DOHH2 (cell line): ENCODE results near the gene CFAP43.

Source experiments
- H3F3A ChIP-seq: fragments of 200-600 bp; sonication (generic), shearing (Covaris generic); 2 replicates; pipeline ENCODE4 v1.6.0; 2016; ENCODE audit warnings: antibody characterized with exemption, mild to moderate bottlenecking; ENCODE audit not compliant: control insufficient read depth, insufficient read depth
- H3K27ac ChIP-seq: fragments of 200-600 bp; sonication (generic); 2 replicates; pipeline ENCODE4 v1.5.1; 2014; ENCODE audit warnings: low read depth, mild to moderate bottlenecking, low read length, moderate library complexity
- H3K27me3 ChIP-seq: fragments of 200-600 bp; sonication (generic); 2 replicates; pipeline ENCODE4 v1.6.1; 2014; ENCODE audit warnings: mild to moderate bottlenecking, low read length, mixed read lengths; ENCODE audit not compliant: control insufficient read depth
- H3K36me3 ChIP-seq: fragments of 200-600 bp; sonication (generic); 2 replicates; pipeline ENCODE4 v1.6.1; 2014; ENCODE audit warnings: mild to moderate bottlenecking, low read length, moderate library complexity, mixed read lengths; ENCODE audit not compliant: control insufficient read depth
- H3K4me1 ChIP-seq: fragments of 200-600 bp; sonication (generic); 2 replicates; pipeline ENCODE4 v1.6.1; 2014; ENCODE audit warnings: mild to moderate bottlenecking, low read length, mixed read lengths; ENCODE audit not compliant: control insufficient read depth
- H3K4me2 ChIP-seq: fragments of 200-600 bp; sonication (generic); 2 replicates; pipeline ENCODE4 v1.6.0; 2014; ENCODE audit warnings: mild to moderate bottlenecking, low read length, moderate library complexity
- H3K4me3 ChIP-seq: fragments of 200-600 bp; sonication (generic); 2 replicates; pipeline ENCODE4 v1.5.1; 2014; ENCODE audit warnings: mild to moderate bottlenecking, low read length, mixed read lengths
- H3K79me2 ChIP-seq: fragments of 200-600 bp; sonication (generic); 2 replicates; pipeline ENCODE4 v1.6.1; 2014; ENCODE audit warnings: mild to moderate bottlenecking, low read length, mixed read lengths; ENCODE audit not compliant: control insufficient read depth
- H3K9me2 ChIP-seq: fragments of 200-600 bp; sonication (generic); replicated peaks from 2 replicates; pipeline ENCODE4 v1.6.1; 2014; ENCODE audit warnings: mild to moderate bottlenecking, low read length, mixed read lengths; ENCODE audit not compliant: control insufficient read depth
- H3K9me3 ChIP-seq: fragments of 200-600 bp; sonication (generic); 2 replicates; pipeline ENCODE4 v1.6.1; 2014; ENCODE audit warnings: antibody characterized with exemption, low read length, mixed read lengths; ENCODE audit not compliant: control insufficient read depth, insufficient read depth
- H4K20me1 ChIP-seq: fragments of 200-600 bp; sonication (generic); 2 replicates; pipeline ENCODE4 v1.6.0; 2014; ENCODE audit warnings: low read depth, mild to moderate bottlenecking, antibody characterized with exemption, low read length, moderate library complexity; ENCODE audit not compliant: control insufficient read depth, insufficient read depth
- CTCF ChIP-seq: fragments of 200-600 bp; sonication (generic); IDR thresholded peaks from one replicate; pipeline ENCODE4 v1.5.1; 2014; ENCODE audit warnings: antibody characterized with exemption, mild to moderate bottlenecking, low read depth, low read length; ENCODE audit not compliant: poor library complexity, severe bottlenecking
- EZH2phosphoT487 ChIP-seq: fragments of 200-600 bp; sonication (generic); IDR thresholded peaks from 2 replicates; pipeline ENCODE4 v1.6.1; 2017; ENCODE audit warnings: borderline replicate concordance, mild to moderate bottlenecking, antibody characterized with exemption, low read length, moderate library complexity, mixed read lengths

The CFAP43 gene

GRCh38 chr10:104142081-104142480, 90.1 kb downstream of the CFAP43 start:
- H3K4me2 ChIP-seq, result no peak overlapping the region
- no peaks in the 10 kb centered on the region for H3K9me2 ChIP-seq
- TF ChIP-seq CTCF, result no peak
- no peak for TF ChIP-seq EZH2phosphoT487
- no peaks in the 10 kb centered on the region for H3F3A ChIP-seq
- H3K4me1 ChIP-seq, result peaks cover 7% of the 10 kb centered on the region
- H3K36me3 ChIP-seq, result no peaks in the 10 kb centered on the region
- no peaks in the 10 kb centered on the region for H3K79me2 ChIP-seq
- no peak overlapping the region for H3K4me3 ChIP-seq
- peaks cover 3% of the 10 kb centered on the region for H3K27me3 ChIP-seq
- no peaks in the 10 kb centered on the region for H3K9me3 ChIP-seq
- no peak overlapping the region for H3K27ac ChIP-seq
- no peaks in the 10 kb centered on the region for H4K20me1 ChIP-seq

- no peaks in the 10 kb centered on the region for H3F3A ChIP-seq
- no peaks in the 10 kb centered on the region for H3K36me3 ChIP-seq
- no peaks in the 10 kb centered on the region for H4K20me1 ChIP-seq
- H3K79me2 ChIP-seq, result no peaks in the 10 kb centered on the region
- peaks cover 8% of the 10 kb centered on the region for H3K27me3 ChIP-seq
- H3K4me2 ChIP-seq, result no peak overlapping the region
- TF ChIP-seq EZH2phosphoT487 (no peak), CTCF (peak; percentile 70)
- H3K4me1 ChIP-seq, result peaks cover 7% of the 10 kb centered on the region
- H3K9me3 ChIP-seq, result no peaks in the 10 kb centered on the region
- no peaks in the 10 kb centered on the region for H3K9me2 ChIP-seq
- no peak overlapping the region for H3K27ac ChIP-seq
- H3K4me3 ChIP-seq, result no peak overlapping the region
These were observed 92.9 kb downstream of the CFAP43 start for GRCh38 chr10:104139221-104139620.

- no peaks in the 10 kb centered on the region for H3K9me2 ChIP-seq
- no peaks in the 10 kb centered on the region for H3F3A ChIP-seq
- no peak overlapping the region for H3K4me2 ChIP-seq
- no peaks in the 10 kb centered on the region for H3K9me3 ChIP-seq
- peaks cover 19% of the 10 kb centered on the region for H3K27me3 ChIP-seq
- H3K4me1 ChIP-seq, result no peaks in the 10 kb centered on the region
- H3K36me3 ChIP-seq, result no peaks in the 10 kb centered on the region
- H3K4me3 ChIP-seq, result no peak overlapping the region
- H4K20me1 ChIP-seq, result no peaks in the 10 kb centered on the region
- no peaks in the 10 kb centered on the region for H3K79me2 ChIP-seq
- TF ChIP-seq CTCF (no peak), EZH2phosphoT487 (no peak)
- no peak overlapping the region for H3K27ac ChIP-seq
These were observed 94.0 kb downstream of the CFAP43 start for GRCh38 chr10:104138131-104138530.

GRCh38 chr10:104130041-104130440, 102.1 kb downstream of the CFAP43 start:
- no peaks in the 10 kb centered on the region for H3K9me3 ChIP-seq
- H3K27ac ChIP-seq, result no peak overlapping the region
- TF ChIP-seq EZH2phosphoT487 (no peak), CTCF (no peak)
- no peaks in the 10 kb centered on the region for H3K4me1 ChIP-seq
- no peak overlapping the region for H3K4me2 ChIP-seq
- no peaks in the 10 kb centered on the region for H3K79me2 ChIP-seq
- H3F3A ChIP-seq, result no peaks in the 10 kb centered on the region
- H3K36me3 ChIP-seq, result peaks cover 11% of the 10 kb centered on the region
- no peak overlapping the region for H3K4me3 ChIP-seq
- H3K9me2 ChIP-seq, result no peaks in the 10 kb centered on the region
- peaks cover 22% of the 10 kb centered on the region for H3K27me3 ChIP-seq
- H4K20me1 ChIP-seq, result no peaks in the 10 kb centered on the region
